Endometrium (tissue), 2 donors: ENCODE measurements around the gene ATP2A1.
"Not testable (repeated sequence)": the region's sequence is repeated elsewhere in the genome, so short reads cannot be mapped to it uniquely, and the experiment has no call there.

Source experiments
- FAIRE-seq: peaks from 2 replicates; lab custom pipeline; 2012; peaks lifted over from hg19 to GRCh38; lab: Jason Lieb, UNC
- donor health status: control.
- donor health status: control.

The ATP2A1 gene

GRCh38 chr16:28882551-28883160 lies 4.4 kb downstream of the ATP2A1 start:
- no peak for FAIRE-seq

GRCh38 chr16:28883221-28883996 lies 5.1 kb downstream of the ATP2A1 start:
- FAIRE-seq, result no peak

GRCh38 chr16:28884045-28884444 lies 5.8 kb downstream of the ATP2A1 start:
- no peak for FAIRE-seq

GRCh38 chr16:28886945-28887344 lies 8.7 kb downstream of the ATP2A1 start:
- no peak for FAIRE-seq

GRCh38 chr16:28890355-28890754 lies 12.1 kb downstream of the ATP2A1 start:
- FAIRE-seq, result not testable (repeated sequence)

GRCh38 chr16:28891964-28892890 lies 13.9 kb downstream of the ATP2A1 start:
- FAIRE-seq, result no peak

GRCh38 chr16:28893291-28893690 lies 15.0 kb downstream of the ATP2A1 start:
- FAIRE-seq, result no peak

GRCh38 chr16:28895609-28896008 lies 17.3 kb downstream of the ATP2A1 start:
- FAIRE-seq, result no peak

GRCh38 chr16:28897826-28898225 lies 19.5 kb downstream of the ATP2A1 start:
- FAIRE-seq, result no peak

GRCh38 chr16:28898266-28898665 lies 20.0 kb downstream of the ATP2A1 start:
- no peak for FAIRE-seq

GRCh38 chr16:28898942-28899341 lies 20.7 kb downstream of the ATP2A1 start:
- no peak for FAIRE-seq

GRCh38 chr16:28899882-28900590 lies 21.7 kb downstream of the ATP2A1 start:
- no peak for FAIRE-seq

GRCh38 chr16:28900601-28901000 lies 22.3 kb downstream of the ATP2A1 start:
- no peak for FAIRE-seq

- no peak for FAIRE-seq
Measured at GRCh38 chr16:28901862-28902261, 23.6 kb downstream of the ATP2A1 start.

- no peak for FAIRE-seq
Measured at GRCh38 chr16:28902909-28903308, 24.6 kb downstream of the ATP2A1 start.

GRCh38 chr16:28903344-28904042 lies 25.2 kb downstream of the ATP2A1 start:
- FAIRE-seq, result no peak

- FAIRE-seq, result no peak
Measured at GRCh38 chr16:28904363-28904762, 26.1 kb downstream of the ATP2A1 start.

- FAIRE-seq, result no peak
Measured at GRCh38 chr16:28904828-28905227, 26.5 kb downstream of the ATP2A1 start.

GRCh38 chr16:28905229-28905754 lies 27.0 kb downstream of the ATP2A1 start:
- no peak for FAIRE-seq

- no peak for FAIRE-seq
Measured at GRCh38 chr16:28905800-28906372, 27.6 kb downstream of the ATP2A1 start.
